Stimulated activated CD8-positive, alpha-beta memory T cell treated with anti-CD3 and anti-CD28 coated beads, Interleukin-2, amount 100 ng/mL, for 1 hour (primary cell): ENCODE data around the gene DTNB.
"Not testable (repeated sequence)": the region's sequence is repeated elsewhere in the genome, so short reads cannot be mapped to it uniquely, and the experiment has no call there.

Source experiments
- DNase-seq, 2 donors: peaks; one replicate each; pipeline ENCODE4 v3.0.0-alpha.2; 2020; ENCODE audit warnings: low read depth in 2 of 2

DTNB gene

GRCh38 chr2:25632396-25632795, 41.0 kb downstream of the DTNB start:
- no peak for DNase-seq

GRCh38 chr2:25624635-25625034, 48.7 kb downstream of the DTNB start:
- no peak for DNase-seq

- DNase-seq = no peak
Observed at GRCh38 chr2:25623361-25623760, 50.0 kb downstream of the DTNB start.

- DNase-seq = no peak
Observed at GRCh38 chr2:25620711-25621110, 52.7 kb downstream of the DTNB start.

- no peak for DNase-seq
Observed at GRCh38 chr2:25620077-25620476, 53.3 kb downstream of the DTNB start.

GRCh38 chr2:25619185-25619584, 54.2 kb downstream of the DTNB start:
- DNase-seq = no peak

- no peak for DNase-seq
Observed at GRCh38 chr2:25618676-25619075, 54.7 kb downstream of the DTNB start.

GRCh38 chr2:25617948-25618646, 55.3 kb downstream of the DTNB start:
- no peak for DNase-seq

GRCh38 chr2:25615920-25616319, 57.5 kb downstream of the DTNB start:
- no peak for DNase-seq

GRCh38 chr2:25615386-25615785, 58.0 kb downstream of the DTNB start:
- DNase-seq = no peak

GRCh38 chr2:25614711-25615110, 58.7 kb downstream of the DTNB start:
- no peak for DNase-seq

- no peak for DNase-seq
Observed at GRCh38 chr2:25608718-25609117, 64.7 kb downstream of the DTNB start.

GRCh38 chr2:25606892-25607291, 66.5 kb downstream of the DTNB start:
- DNase-seq = no peak

GRCh38 chr2:25602333-25602723, 71.0 kb downstream of the DTNB start:
- no peak for DNase-seq

- DNase-seq = not testable (repeated sequence)
Observed at GRCh38 chr2:25601711-25602332, 71.6 kb downstream of the DTNB start.

GRCh38 chr2:25598911-25599310, 74.5 kb downstream of the DTNB start:
- DNase-seq = no peak

- DNase-seq = no peak
Observed at GRCh38 chr2:25598332-25598731, 75.0 kb downstream of the DTNB start.

GRCh38 chr2:25597881-25598280, 75.5 kb downstream of the DTNB start:
- DNase-seq = no peak

- no peak for DNase-seq
Observed at GRCh38 chr2:25596516-25597244, 76.7 kb downstream of the DTNB start.

GRCh38 chr2:25595393-25595792, 78.0 kb downstream of the DTNB start:
- no peak for DNase-seq

- DNase-seq = no peak
Observed at GRCh38 chr2:25594991-25595390, 78.4 kb downstream of the DTNB start.

- no peak for DNase-seq
Observed at GRCh38 chr2:25592766-25593292, 80.5 kb downstream of the DTNB start.
